C4-2B (cell line): Measurements from ENCODE around the gene PGLYRP4.

Experiments used
- ZFX ChIP-seq: fragments of 450-650 bp; IDR thresholded peaks from 2 replicates; pipeline ENCODE4 v1.6.1; 2017
- TF ChIP-seq, protein P1 (sequence below): fragments of 450-650 bp; conservative IDR thresholded peaks from 2 replicates; pipeline ENCODE4 v1.5.1; 2017; ENCODE audit warnings: mild to moderate bottlenecking

- TF ChIP-seq, protein P1, sequence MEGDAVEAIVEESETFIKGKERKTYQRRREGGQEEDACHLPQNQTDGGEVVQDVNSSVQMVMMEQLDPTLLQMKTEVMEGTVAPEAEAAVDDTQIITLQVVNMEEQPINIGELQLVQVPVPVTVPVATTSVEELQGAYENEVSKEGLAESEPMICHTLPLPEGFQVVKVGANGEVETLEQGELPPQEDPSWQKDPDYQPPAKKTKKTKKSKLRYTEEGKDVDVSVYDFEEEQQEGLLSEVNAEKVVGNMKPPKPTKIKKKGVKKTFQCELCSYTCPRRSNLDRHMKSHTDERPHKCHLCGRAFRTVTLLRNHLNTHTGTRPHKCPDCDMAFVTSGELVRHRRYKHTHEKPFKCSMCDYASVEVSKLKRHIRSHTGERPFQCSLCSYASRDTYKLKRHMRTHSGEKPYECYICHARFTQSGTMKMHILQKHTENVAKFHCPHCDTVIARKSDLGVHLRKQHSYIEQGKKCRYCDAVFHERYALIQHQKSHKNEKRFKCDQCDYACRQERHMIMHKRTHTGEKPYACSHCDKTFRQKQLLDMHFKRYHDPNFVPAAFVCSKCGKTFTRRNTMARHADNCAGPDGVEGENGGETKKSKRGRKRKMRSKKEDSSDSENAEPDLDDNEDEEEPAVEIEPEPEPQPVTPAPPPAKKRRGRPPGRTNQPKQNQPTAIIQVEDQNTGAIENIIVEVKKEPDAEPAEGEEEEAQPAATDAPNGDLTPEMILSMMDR, result no peak
- TF ChIP-seq ZFX, result no peak
These were observed 56.5 kb downstream of the PGLYRP4 start for GRCh38 chr1:153292185-153292584.
